ENCODE data around the gene CRIM1. TPM values are rescaled to one million over a fixed set of nuclear protein-coding genes. Genes with fewer than 3 reads are reported as not detected.

The CRIM1 gene
- total and polyA plus RNA-seq, 5 experiments from 2014 or later, result 0.12 to 2.0 (median 0.88) TPM

- Mint-ChIP-seq H3K27ac (no peak overlapping the region), H3K36me3 (no peaks in the 10 kb centered on the region), H3K4me1 (no peaks in the 10 kb centered on the region), H3K27me3 (no peaks in the 10 kb centered on the region), H3K4me3 (no peak overlapping the region), H3K9me3 (no peaks in the 10 kb centered on the region)
- POLR2A ChIA-PET, result no interaction called here
- no peak for DNase-seq
- no peak for ATAC-seq
Observed at GRCh38 chr2:36502081-36502480, 146.5 kb downstream of the CRIM1 start.

GRCh38 chr2:36507408-36507812 lies 151.8 kb downstream of the CRIM1 start:
- DNase-seq (peak in 4 of 10 donors; percentile 6 to 24 (median 11)), ATAC-seq (peak; percentile 51 to 58)
- H3K27ac Mint-ChIP-seq, result no peak overlapping the region
- no peaks in the 10 kb centered on the region for H3K27me3 Mint-ChIP-seq
- no peaks in the 10 kb centered on the region for H3K9me3 Mint-ChIP-seq
- POLR2A ChIA-PET, result no interaction called here
- H3K4me1 Mint-ChIP-seq, result no peaks in the 10 kb centered on the region
- peaks cover 0 to 2% (median 0%) of the 10 kb centered on the region in 3 donors for H3K36me3 Mint-ChIP-seq
- H3K4me3 Mint-ChIP-seq, result no peak overlapping the region

GRCh38 chr2:36509075-36509474 lies 153.5 kb downstream of the CRIM1 start:
- ATAC-seq (no peak), DNase-seq (no peak)
- POLR2A ChIA-PET, result no interaction called here
- H3K4me3 Mint-ChIP-seq, result no peak overlapping the region
- H3K9me3 Mint-ChIP-seq, result no peaks in the 10 kb centered on the region
- H3K27me3 Mint-ChIP-seq, result no peaks in the 10 kb centered on the region
- H3K4me1 Mint-ChIP-seq, result no peaks in the 10 kb centered on the region
- no peak overlapping the region for H3K27ac Mint-ChIP-seq
- H3K36me3 Mint-ChIP-seq, result peaks cover 0 to 2% (median 0%) of the 10 kb centered on the region in 3 donors

- H3K4me1 Mint-ChIP-seq, result no peaks in the 10 kb centered on the region
- H3K9me3 Mint-ChIP-seq, result peaks cover 0 to 7% (median 0%) of the 10 kb centered on the region in 9 donors
- ATAC-seq (no peak), DNase-seq (no peak)
- no peaks in the 10 kb centered on the region for H3K27me3 Mint-ChIP-seq
- H3K36me3 Mint-ChIP-seq, result peaks cover 0 to 2% (median 2%) of the 10 kb centered on the region in 3 donors
- no peak overlapping the region for H3K4me3 Mint-ChIP-seq
- POLR2A ChIA-PET, result no interaction called here
- H3K27ac Mint-ChIP-seq, result no peak overlapping the region
Observed at GRCh38 chr2:36511858-36512603, 156.5 kb downstream of the CRIM1 start.

- POLR2A ChIA-PET, result no interaction called here
- no peak for DNase-seq
- H3K4me1 Mint-ChIP-seq, result no peaks in the 10 kb centered on the region
- no peaks in the 10 kb centered on the region for H3K27me3 Mint-ChIP-seq
- peaks cover 0 to 7% (median 0%) of the 10 kb centered on the region in 9 donors for H3K9me3 Mint-ChIP-seq
- ATAC-seq, result no peak
- H3K4me3 Mint-ChIP-seq, result no peak overlapping the region
- H3K36me3 Mint-ChIP-seq, result peaks cover 0 to 2% (median 2%) of the 10 kb centered on the region in 3 donors
- no peak overlapping the region for H3K27ac Mint-ChIP-seq
Observed at GRCh38 chr2:36512705-36513104, 157.1 kb downstream of the CRIM1 start.

- DNase-seq, result no peak
- H3K9me3 Mint-ChIP-seq, result peaks cover 0 to 7% (median 0%) of the 10 kb centered on the region in 9 donors
- no peak overlapping the region for H3K4me3 Mint-ChIP-seq
- peaks cover 0 to 2% (median 2%) of the 10 kb centered on the region in 3 donors for H3K36me3 Mint-ChIP-seq
- POLR2A ChIA-PET, result no interaction called here
- no peak for ATAC-seq
- no peak overlapping the region for H3K27ac Mint-ChIP-seq
- no peaks in the 10 kb centered on the region for H3K4me1 Mint-ChIP-seq
- H3K27me3 Mint-ChIP-seq, result no peaks in the 10 kb centered on the region
Observed at GRCh38 chr2:36513661-36514060, 158.1 kb downstream of the CRIM1 start.

GRCh38 chr2:36515538-36515937 lies 160.0 kb downstream of the CRIM1 start:
- H3K4me3 Mint-ChIP-seq, result no peak overlapping the region
- DNase-seq, result no peak
- ATAC-seq, result no peak
- peaks cover 0 to 7% (median 0%) of the 10 kb centered on the region in 9 donors for H3K9me3 Mint-ChIP-seq
- POLR2A ChIA-PET, result no interaction called here
- H3K36me3 Mint-ChIP-seq, result peaks cover 0 to 4% (median 2%) of the 10 kb centered on the region in 3 donors
- H3K27me3 Mint-ChIP-seq, result no peaks in the 10 kb centered on the region
- H3K27ac Mint-ChIP-seq, result no peak overlapping the region
- H3K4me1 Mint-ChIP-seq, result no peaks in the 10 kb centered on the region

GRCh38 chr2:36516136-36516870 lies 160.7 kb downstream of the CRIM1 start:
- DNase-seq, result no peak
- Mint-ChIP-seq H3K27ac (no peak overlapping the region), H3K4me1 (no peaks in the 10 kb centered on the region), H3K4me3 (no peak overlapping the region), H3K27me3 (no peaks in the 10 kb centered on the region), H3K36me3 (peaks cover 0 to 4% (median 2%) of the 10 kb centered on the region in 3 donors), H3K9me3 (peaks cover 0 to 7% (median 0%) of the 10 kb centered on the region in 9 donors)
- no peak for ATAC-seq
- POLR2A ChIA-PET, result no interaction called here

- POLR2A ChIA-PET, result no interaction called here
- Mint-ChIP-seq H3K4me3 (no peak overlapping the region), H3K4me1 (no peaks in the 10 kb centered on the region), H3K27me3 (no peaks in the 10 kb centered on the region), H3K27ac (no peak overlapping the region), H3K9me3 (peaks cover 0 to 7% (median 0%) of the 10 kb centered on the region in 9 donors), H3K36me3 (peaks cover 0 to 10% (median 3%) of the 10 kb centered on the region in 3 donors)
- ATAC-seq (no peak), DNase-seq (no peak)
Observed at GRCh38 chr2:36520431-36520830, 164.9 kb downstream of the CRIM1 start.

GRCh38 chr2:36523153-36523552 lies 167.6 kb downstream of the CRIM1 start:
- H3K9me3 Mint-ChIP-seq, result no peaks in the 10 kb centered on the region
- no peak overlapping the region for H3K4me3 Mint-ChIP-seq
- H3K36me3 Mint-ChIP-seq, result peaks cover 3 to 14% (median 9%) of the 10 kb centered on the region in 3 donors
- POLR2A ChIA-PET, result no interaction called here
- H3K4me1 Mint-ChIP-seq, result no peaks in the 10 kb centered on the region
- no peak for DNase-seq
- H3K27ac Mint-ChIP-seq, result no peak overlapping the region
- no peak for ATAC-seq
- no peaks in the 10 kb centered on the region for H3K27me3 Mint-ChIP-seq

GRCh38 chr2:36525245-36525644 lies 169.7 kb downstream of the CRIM1 start:
- Mint-ChIP-seq H3K4me1 (peaks cover 0 to 8% (median 0%) of the 10 kb centered on the region in 4 donors), H3K4me3 (no peak overlapping the region), H3K9me3 (no peaks in the 10 kb centered on the region), H3K27ac (no peak overlapping the region), H3K27me3 (no peaks in the 10 kb centered on the region), H3K36me3 (peaks cover 3 to 11% (median 9%) of the 10 kb centered on the region in 3 donors)
- POLR2A ChIA-PET, result no interaction called here
- ATAC-seq, result no peak
- DNase-seq, result no peak

- peaks cover 0 to 15% (median 0%) of the 10 kb centered on the region in 4 donors for H3K4me1 Mint-ChIP-seq
- no peak overlapping the region for H3K27ac Mint-ChIP-seq
- POLR2A ChIA-PET, result no interaction called here
- H3K9me3 Mint-ChIP-seq, result no peaks in the 10 kb centered on the region
- DNase-seq (no peak), ATAC-seq (no peak)
- H3K27me3 Mint-ChIP-seq, result no peaks in the 10 kb centered on the region
- no peak overlapping the region for H3K4me3 Mint-ChIP-seq
- H3K36me3 Mint-ChIP-seq, result peaks cover 3 to 11% (median 9%) of the 10 kb centered on the region in 3 donors
Observed at GRCh38 chr2:36526226-36526625, 170.6 kb downstream of the CRIM1 start.

- peaks cover 0 to 15% (median 0%) of the 10 kb centered on the region in 4 donors for H3K4me1 Mint-ChIP-seq
- no peak overlapping the region for H3K27ac Mint-ChIP-seq
- H3K36me3 Mint-ChIP-seq, result peaks cover 3 to 17% (median 11%) of the 10 kb centered on the region in 3 donors
- DNase-seq, result no peak
- no peak for ATAC-seq
- no peak overlapping the region for H3K4me3 Mint-ChIP-seq
- POLR2A ChIA-PET, result interaction anchor here (0.6 kb wide), 1 partner anchor 18 kb away, joined by 4 read pairs; no protein-coding TSS in a partner anchor
- H3K27me3 Mint-ChIP-seq, result no peaks in the 10 kb centered on the region
- no peaks in the 10 kb centered on the region for H3K9me3 Mint-ChIP-seq
Observed at GRCh38 chr2:36528274-36528673, 172.7 kb downstream of the CRIM1 start.

Data from naive thymus-derived CD8-positive, alpha-beta T cell (primary cell).